Progenitor cell of endocrine pancreas (in vitro differentiated cells): Measurements from ENCODE around the gene DCTN1. TPM values are rescaled to one million over a fixed set of nuclear protein-coding genes. Genes with fewer than 3 reads are reported as not detected.

Experiments
- DNase-seq: peaks from one replicate; pipeline ENCODE4 v3.0.0; 2021; ENCODE audit warnings: low spot score; ENCODE audit not compliant: unreplicated experiment
- H3K27ac Mint-ChIP-seq: 2 replicates; pipeline ENCODE4 v1.8.0; 2021; ENCODE audit warnings: mild to moderate bottlenecking, moderate library complexity, mixed read lengths
- H3K27me3 Mint-ChIP-seq: 2 replicates; pipeline ENCODE4 v1.8.0; 2021; ENCODE audit warnings: mixed read lengths
- H3K36me3 Mint-ChIP-seq: 2 replicates; pipeline ENCODE4 v1.8.0; 2022; ENCODE audit warnings: mixed read lengths; ENCODE audit not compliant: insufficient read depth
- H3K4me1 Mint-ChIP-seq: 2 replicates; pipeline ENCODE4 v1.8.0; 2021; ENCODE audit warnings: low read depth, mixed read lengths
- H3K4me3 Mint-ChIP-seq: 2 replicates; pipeline ENCODE4 v1.8.0; 2021; ENCODE audit warnings: low read depth, mild to moderate bottlenecking, moderate library complexity, mixed read lengths
- H3K9me3 Mint-ChIP-seq: 2 replicates; pipeline ENCODE4 v1.8.0; 2021; ENCODE audit warnings: low read depth, mixed read lengths
- total RNA-seq: library from RNA; stranded (reverse); gene quantifications from 2 replicates; pipeline ENCODE4 v1.2.1, GENCODE V29; 2021
- TF ChIP-seq, protein P1 (sequence below): fragments of 200-600 bp; sonication (generic); IDR thresholded peaks from one replicate; pipeline ENCODE4 v1.5.0; 2021; ENCODE audit warnings: antibody characterized with exemption, mild to moderate bottlenecking; ENCODE audit not compliant: unreplicated experiment

DCTN1 gene
- total RNA-seq, 1 donor from 2014 or later, result 195 TPM

- DNase-seq, result no peak
- no peaks in the 10 kb centered on the region for H3K27me3 Mint-ChIP-seq
- H3K4me1 Mint-ChIP-seq, result peaks cover 3% of the 10 kb centered on the region
Observed at GRCh38 chr2:74416778-74417177, 36.7 kb upstream of the DCTN1 start.

DNA sequence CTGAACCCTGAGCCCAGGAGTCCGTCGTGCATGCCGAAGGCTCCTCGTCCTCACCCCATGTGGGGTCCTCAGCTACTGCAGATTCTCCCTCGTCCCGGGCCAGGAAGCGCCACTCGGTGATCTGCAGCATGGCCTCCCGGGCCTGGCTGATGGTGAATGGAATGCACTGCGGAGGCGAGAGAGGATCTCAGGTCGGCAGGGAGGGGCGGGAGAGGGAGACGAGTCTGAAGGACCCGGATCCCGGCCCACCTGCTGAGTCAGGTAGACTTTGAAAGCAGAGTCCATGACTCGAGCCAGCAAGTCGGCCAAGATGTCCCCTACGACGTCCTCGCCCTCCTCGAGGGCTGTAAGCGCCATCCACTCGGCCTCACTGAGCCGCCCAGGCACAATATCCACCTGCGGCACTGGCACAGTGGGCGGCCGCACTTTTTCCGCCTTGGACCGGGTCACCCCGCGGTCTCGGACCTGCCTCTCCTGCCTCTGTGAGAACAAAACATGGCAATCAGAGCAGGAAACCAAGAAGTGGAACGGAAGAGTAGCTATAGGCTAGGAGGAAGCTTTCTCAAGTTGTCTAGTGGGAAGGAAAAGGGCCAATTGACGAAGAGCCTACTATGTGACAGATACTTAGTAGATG is 35.8 kb upstream of the DCTN1 start:
- no peak for DNase-seq
- Mint-ChIP-seq H3K4me3 (no peak overlapping the region), H3K27me3 (peaks cover 2% of the 10 kb centered on the region), H3K27ac (no peak overlapping the region), H3K4me1 (no peaks in the 10 kb centered on the region), H3K36me3 (no peaks in the 10 kb centered on the region), H3K9me3 (no peaks in the 10 kb centered on the region)
- TF ChIP-seq, protein P1, sequence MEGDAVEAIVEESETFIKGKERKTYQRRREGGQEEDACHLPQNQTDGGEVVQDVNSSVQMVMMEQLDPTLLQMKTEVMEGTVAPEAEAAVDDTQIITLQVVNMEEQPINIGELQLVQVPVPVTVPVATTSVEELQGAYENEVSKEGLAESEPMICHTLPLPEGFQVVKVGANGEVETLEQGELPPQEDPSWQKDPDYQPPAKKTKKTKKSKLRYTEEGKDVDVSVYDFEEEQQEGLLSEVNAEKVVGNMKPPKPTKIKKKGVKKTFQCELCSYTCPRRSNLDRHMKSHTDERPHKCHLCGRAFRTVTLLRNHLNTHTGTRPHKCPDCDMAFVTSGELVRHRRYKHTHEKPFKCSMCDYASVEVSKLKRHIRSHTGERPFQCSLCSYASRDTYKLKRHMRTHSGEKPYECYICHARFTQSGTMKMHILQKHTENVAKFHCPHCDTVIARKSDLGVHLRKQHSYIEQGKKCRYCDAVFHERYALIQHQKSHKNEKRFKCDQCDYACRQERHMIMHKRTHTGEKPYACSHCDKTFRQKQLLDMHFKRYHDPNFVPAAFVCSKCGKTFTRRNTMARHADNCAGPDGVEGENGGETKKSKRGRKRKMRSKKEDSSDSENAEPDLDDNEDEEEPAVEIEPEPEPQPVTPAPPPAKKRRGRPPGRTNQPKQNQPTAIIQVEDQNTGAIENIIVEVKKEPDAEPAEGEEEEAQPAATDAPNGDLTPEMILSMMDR, result no peak

More at GRCh38 chr2:74416778-74417177, 36.7 kb upstream of the DCTN1 start:
- no peak overlapping the region for H3K4me3 Mint-ChIP-seq
- no peaks in the 10 kb centered on the region for H3K36me3 Mint-ChIP-seq
- H3K9me3 Mint-ChIP-seq, result no peaks in the 10 kb centered on the region
- no peak overlapping the region for H3K27ac Mint-ChIP-seq
- TF ChIP-seq, protein P1, result no peak

- Mint-ChIP-seq H3K27me3 (peaks cover 3% of the 10 kb centered on the region), H3K4me3 (no peak overlapping the region), H3K9me3 (no peaks in the 10 kb centered on the region), H3K27ac (no peak overlapping the region), H3K4me1 (no peaks in the 10 kb centered on the region), H3K36me3 (no peaks in the 10 kb centered on the region)
- no peak for DNase-seq
- TF ChIP-seq, protein P1, result no peak
Observed at GRCh38 chr2:74414881-74415761, 35.0 kb upstream of the DCTN1 start.

DNA sequence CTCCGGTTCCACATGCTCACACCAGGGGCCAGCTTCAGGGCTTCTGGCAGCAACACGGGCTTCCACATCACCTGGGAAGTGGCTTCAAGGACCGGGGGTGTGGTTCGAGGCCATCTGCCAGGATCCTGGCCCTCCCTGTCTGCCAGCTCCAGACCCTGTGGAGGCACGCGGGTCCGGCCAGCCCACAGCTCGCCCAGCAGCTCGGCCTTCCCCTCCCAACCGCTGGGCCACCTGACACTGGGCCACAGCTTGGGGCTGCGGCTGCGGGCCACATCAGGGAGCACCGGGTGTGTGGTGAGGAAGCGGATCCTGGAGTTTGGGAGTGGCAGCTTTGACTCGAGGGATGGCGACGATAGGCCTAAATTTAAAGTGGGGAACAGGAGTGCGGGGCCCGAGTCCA is 34.3 kb upstream of the DCTN1 start:
- H3K4me1 Mint-ChIP-seq, result no peaks in the 10 kb centered on the region

More for the DNA sequence above, 34.3 kb upstream of the DCTN1 start:
- H3K27me3 Mint-ChIP-seq, result peaks cover 3% of the 10 kb centered on the region
- no peak for DNase-seq
- no peaks in the 10 kb centered on the region for H3K36me3 Mint-ChIP-seq
- H3K4me3 Mint-ChIP-seq, result no peak overlapping the region
- TF ChIP-seq, protein P1, result no peak
- no peak overlapping the region for H3K27ac Mint-ChIP-seq
- H3K9me3 Mint-ChIP-seq, result no peaks in the 10 kb centered on the region
